GM19239 (cell line): ENCODE measurements around the gene PRR18.

Experiments
- DNase-seq: peaks from one replicate; pipeline ENCODE4 v3.0.0; 2011; ENCODE audit warnings: low spot score; ENCODE audit not compliant: insufficient read length
- FAIRE-seq: peaks from 2 replicates; lab custom pipeline; 2011; peaks lifted over from hg19 to GRCh38; lab: Jason Lieb, UNC

PRR18 gene

DNA sequence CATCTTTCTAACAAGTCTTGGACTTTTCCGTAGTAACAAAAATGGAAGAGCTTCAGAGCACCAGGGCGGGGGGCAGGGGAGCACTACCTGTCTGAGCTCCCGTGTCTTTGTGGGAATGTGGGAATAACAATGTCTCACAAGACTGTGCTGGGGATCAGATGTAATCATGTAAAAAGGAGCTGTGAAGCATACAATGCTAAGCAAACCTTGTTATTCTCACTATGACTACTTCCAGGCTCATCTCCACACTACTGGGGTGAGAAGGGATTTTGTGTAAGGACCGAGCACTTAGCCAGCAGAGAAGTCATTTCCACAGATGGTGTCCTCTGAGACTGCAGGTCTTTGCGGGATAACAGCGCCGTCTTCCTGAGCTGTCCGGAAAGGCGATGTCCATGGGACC is 27.1 kb downstream of the PRR18 start:
- FAIRE-seq = no peak
- no peak for DNase-seq

DNA sequence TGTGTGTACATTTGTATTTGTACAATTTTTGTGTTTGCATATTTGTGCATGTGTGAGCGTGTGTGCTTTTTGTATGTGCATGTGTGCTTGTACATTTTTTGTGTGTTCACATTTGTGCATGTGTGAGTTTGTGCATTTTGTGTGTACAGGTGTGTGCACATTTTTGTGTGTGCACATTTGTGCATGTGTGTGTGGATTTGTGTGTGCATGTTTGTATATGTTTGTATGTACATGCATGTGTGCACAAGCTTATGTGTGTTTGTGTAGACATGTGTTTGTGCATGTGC is 28.9 kb downstream of the PRR18 start:
- FAIRE-seq (peak; percentile 23), DNase-seq (no peak)

DNA sequence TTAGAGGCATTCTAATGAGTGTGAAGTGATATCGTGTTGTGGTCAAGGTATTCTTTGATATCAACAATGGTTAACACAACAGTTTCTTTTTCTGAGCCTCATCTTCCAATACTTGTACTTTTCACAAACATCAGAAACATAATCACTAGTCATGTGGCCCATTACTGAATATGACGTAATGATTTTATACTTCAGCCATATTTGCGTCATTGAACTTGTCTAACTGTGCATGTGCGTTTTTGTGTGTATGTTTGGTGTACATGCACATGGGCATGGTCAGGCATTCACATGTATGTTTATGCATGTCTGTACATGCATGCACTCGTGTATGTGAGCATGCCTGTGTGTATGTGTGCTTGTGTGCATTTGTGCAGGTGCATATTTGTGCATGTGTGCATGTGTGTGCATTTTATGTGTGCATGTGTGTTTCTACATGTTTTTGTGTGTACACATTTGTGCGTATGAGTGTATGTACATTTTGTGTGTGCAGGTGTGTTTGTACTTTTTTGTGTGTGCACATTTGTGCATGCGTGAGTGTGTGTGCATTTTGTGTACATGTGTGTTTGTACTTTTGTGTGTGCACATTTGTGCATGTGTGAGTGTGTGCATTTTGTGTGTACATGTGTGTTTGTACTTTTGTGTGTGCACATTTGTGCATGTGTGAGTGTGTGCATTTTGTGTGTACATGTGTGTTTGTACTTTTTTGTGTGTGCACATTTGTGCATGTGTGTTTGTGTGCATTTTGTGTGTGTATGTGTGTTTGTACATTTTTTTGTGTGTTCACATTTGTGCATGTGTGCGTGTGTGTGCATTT is 29.4 kb downstream of the PRR18 start:
- FAIRE-seq = peak; percentile 68
- no peak for DNase-seq

DNA sequence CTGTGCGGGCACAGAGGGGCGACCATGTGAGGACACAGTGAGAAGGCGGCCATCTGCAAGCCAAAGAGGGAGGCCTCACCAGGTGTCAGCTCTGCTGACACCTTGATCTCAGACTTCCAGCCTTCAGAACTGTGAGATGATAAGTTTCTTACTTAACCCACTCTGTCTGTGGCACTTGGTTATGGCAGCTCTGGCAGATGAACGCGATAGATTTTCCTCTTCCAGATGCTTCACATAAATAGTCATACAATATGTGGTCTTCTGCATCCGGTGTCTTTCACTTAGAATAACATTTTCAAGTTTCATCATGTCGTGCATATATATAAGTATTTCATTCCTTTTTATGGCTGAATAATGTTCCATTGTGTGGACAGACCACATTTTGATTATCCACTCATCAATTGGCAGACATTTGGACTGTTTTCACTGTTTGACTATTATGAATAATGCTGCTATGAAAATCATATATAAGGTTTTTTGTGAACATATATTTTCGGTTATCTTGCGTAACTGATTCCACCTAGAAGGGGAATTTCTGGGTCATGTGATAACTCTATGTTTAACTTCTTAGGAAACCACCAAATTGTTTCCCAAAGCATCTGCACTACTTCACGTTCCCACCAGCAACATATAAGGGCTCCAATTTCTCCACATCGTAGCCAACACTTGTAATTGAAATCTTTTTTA is 30.2 kb downstream of the PRR18 start:
- DNase-seq (no peak), FAIRE-seq (no peak)

DNA sequence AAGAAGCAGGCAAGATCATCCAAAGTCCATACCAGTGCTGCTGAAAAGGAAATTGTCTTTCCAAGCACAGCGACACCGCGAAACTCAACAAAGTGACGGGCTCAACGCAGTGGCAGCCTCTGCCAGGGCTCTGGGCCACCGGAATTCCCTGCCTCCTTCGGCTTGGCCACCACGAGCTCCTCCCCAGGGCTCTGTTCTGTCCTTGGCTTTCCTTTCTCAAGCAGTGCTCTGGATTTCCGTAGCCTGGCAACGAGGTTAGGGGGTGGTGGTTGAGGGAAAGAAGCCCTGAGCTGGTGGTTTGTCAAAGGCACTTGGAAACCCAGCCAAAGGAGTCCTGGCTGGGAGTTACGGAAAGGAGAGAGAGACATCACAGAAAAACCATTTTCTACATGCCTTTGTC is 31.2 kb downstream of the PRR18 start:
- no peak for DNase-seq
- no peak for FAIRE-seq

DNA sequence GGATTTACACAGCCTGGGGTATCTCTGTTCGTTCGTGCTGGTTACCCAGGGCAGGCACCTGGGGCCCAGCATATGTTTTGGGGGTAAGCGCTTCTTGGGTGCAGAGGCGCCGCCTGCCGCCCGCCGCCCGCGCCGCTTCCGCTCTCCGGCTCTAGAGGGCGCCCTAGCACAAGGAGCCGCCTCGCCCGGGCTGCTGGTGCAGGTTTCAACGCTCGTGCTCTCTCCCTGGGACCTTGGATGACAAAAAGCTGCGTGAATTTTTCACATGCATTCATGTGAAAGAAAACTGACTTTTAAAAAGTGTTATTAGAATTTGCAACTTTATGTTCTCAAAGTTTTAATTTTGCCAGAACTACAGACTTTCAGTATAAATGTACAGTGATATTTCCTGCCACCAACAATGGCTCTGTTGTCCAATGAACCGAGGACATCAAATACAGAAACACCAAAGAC is 32.5 kb downstream of the PRR18 start:
- FAIRE-seq = peak; percentile 87

DNA sequence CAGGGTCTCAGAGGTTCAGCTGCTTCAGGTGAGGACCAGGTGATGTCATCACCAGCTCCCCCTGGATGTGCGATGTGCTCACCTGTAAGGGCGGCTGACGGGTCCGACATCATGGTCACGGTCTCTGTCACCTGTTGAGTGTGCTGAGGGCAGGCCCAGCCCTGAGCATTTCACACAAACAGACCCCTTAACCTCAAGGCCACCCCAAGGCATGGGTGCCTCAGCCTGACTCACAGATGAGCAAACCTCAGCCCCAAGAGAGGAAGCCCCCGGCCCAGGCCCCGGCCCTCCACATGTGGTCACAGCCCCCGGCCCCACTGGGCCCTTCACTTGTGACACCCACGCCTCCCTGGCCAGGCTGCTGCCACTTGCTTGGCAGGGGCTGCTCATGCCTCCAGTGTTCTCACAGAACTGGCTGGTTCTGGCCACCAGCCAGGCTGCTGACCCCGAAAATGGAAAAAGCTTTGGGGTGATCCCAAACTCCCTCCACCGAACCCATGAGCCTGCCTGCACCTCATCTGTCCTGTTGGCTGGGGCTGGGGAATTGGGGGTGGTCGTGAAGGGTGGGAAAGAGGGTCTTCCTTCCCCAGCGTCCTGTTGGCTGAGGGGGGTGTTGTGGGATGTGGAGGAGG is 33.3 kb downstream of the PRR18 start:
- FAIRE-seq (no peak), DNase-seq (no peak)

More for the DNA sequence above, 32.5 kb downstream of the PRR18 start:
- DNase-seq = peak; percentile 70

DNA sequence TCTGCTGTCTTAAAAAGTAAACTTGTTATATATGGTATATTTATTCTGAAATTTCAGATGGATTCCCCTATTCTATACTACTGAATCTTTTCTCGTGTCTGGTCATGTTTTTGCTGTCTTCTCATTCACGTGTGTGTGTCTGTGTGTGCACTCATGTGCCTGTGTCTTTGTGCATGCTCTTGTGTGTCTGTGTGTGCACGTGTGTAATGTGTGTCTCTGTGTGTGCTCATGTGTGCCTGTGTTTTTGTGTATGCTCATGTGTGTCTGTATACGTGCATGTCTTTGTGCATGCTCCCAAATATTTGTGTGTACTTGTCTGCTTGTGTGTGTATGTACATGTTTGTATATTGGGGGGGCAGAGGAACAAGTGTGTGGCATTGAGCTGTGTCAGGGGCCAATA is 34.0 kb downstream of the PRR18 start:
- DNase-seq = no peak
- FAIRE-seq = no peak

DNA sequence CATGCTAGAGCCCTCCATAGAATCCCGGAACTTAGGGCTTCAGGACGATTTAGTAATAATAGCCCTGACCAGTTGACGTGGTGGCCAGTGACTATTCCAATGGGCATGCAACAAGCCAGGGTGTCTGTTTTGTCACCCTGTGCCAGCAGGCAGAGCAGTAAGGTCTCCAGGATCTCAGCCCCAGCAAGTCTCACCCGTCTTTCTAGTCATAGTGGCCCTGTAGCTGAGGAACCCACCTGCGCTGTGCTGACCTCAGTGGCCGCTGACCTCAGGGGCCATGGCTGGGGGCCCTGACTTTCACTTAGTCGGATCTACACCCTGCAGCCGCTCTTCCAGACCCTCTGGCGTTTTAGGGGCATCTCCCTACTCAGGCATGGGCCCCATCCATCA is 36.8 kb downstream of the PRR18 start:
- no peak for DNase-seq
- no peak for FAIRE-seq

DNA sequence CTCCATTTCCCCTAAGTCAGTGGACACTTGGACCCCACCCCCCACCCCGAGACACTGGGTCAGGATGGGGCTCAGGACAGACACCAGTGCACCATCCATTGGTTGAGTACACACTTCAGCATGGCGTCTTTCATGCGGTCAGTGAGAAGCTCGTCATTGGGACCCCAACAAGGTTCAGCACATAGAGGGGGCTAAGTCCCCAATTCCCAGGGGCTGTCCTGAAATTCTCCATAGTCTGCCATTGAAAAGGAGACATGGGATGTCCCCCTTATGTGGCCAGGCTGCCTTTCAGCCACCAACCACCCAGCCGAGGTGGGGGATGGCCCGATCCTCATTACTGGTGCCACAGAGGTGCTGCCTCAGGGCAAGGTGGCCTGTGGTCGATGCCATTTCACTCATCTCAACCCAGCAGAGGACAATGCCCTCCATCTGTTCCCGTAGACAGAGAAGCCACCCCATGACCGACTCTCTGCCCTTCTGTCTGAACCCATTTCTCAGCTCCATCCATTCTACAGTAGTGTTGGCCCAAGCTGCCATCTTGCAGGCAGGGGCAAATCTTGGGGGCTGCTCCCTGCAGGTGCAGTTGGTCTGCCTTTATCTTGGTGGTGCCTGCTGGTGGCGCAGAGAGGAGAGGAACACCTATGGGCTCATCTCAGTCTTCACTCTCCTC is 37.4 kb downstream of the PRR18 start:
- no peak for FAIRE-seq

DNA sequence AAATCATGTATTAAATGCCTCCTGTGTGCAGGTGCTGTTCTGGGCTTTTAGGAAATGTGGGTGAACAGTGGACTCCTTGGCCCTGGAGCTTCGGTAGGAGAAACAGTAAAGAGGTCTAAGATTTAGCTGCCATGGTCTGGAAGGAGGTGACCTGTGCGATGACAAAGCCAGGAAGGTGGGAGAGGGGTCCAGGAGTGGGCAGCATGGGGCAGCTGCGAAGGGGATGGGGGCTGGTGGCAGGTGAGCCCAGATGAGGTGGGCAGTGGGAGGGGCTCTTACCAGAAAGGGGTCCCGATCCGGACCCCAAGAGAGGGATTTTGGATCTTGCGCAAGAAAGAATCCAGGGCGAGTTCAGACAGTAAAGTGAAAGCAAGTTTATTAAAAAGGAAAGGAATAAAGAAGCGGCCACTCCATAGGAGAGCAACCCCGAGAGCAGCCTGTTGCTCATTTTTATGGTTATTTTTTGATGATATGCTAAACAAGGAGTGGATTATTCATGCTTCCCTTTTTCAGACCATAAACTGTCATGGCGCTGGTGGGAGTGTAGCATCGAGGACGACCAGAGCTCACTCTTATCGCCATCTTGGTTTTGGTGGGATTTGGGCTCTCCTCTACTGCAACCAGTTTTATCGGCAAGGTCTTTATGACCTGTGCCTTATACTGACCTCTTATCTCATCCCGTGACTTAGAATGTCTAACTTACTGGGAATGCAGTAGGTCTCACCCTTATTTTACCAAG is 38.7 kb downstream of the PRR18 start:
- FAIRE-seq (no peak), DNase-seq (no peak)

More for the DNA sequence above, 37.4 kb downstream of the PRR18 start:
- no peak for DNase-seq

DNA sequence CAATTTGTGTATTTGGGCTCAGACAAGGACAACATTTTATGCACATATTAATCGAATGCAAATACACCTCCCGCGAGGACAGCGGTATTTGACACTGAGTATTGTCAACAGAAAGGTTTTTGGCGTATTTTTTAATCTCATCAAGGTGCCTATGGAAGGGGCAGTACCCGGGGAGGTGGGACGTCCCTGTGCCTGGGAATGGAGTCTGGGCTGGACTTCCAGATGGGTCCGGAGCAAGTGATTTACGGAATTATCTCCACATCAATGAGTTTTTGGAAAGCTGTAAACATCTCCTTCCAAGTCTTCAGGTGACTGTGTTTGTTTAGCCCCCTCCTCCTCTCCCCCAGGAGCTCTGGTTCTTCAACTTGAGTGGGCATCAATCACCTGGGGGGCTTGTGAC is 39.8 kb downstream of the PRR18 start:
- no peak for FAIRE-seq
- no peak for DNase-seq

DNA sequence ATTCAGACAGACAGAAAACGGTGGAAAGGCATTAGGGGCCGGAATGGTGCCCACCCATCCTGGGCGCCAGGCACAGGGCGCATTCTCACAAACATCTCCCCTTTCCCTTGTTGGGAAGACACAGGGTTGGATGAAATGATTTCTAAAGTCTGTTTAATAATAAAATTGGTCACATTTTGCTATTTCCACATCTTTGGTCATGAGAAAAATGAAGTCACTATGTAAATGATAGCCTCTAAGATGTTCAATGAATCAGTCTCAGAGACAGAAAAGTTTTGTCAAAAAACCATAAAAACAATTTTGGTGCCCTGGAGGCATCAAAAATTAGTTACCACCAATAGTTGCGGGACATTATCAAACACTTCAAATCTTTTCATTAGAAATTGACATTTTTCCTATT is 40.7 kb downstream of the PRR18 start:
- FAIRE-seq = no peak

DNA sequence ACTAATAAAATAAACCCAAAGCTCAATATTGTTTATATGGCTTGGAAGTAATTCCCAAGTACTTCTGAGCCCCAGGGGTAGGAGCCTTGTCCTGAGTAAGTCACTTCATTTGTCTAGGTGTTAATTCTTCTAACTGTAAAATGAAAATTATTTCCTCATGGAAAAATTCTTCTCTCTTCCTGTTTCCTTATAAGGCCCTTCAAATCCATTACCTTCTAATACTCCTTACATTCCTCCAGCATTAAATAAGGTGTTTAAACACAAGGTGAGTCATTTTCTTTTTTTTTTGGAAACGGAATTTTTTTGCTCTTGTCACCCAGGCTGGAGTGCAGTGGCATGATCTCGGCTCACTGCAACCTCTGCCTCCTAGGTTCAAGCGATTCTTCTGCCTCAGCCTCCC is 41.9 kb downstream of the PRR18 start:
- no peak for FAIRE-seq
- DNase-seq = no peak

More for the DNA sequence above, 40.7 kb downstream of the PRR18 start:
- DNase-seq = no peak

DNA sequence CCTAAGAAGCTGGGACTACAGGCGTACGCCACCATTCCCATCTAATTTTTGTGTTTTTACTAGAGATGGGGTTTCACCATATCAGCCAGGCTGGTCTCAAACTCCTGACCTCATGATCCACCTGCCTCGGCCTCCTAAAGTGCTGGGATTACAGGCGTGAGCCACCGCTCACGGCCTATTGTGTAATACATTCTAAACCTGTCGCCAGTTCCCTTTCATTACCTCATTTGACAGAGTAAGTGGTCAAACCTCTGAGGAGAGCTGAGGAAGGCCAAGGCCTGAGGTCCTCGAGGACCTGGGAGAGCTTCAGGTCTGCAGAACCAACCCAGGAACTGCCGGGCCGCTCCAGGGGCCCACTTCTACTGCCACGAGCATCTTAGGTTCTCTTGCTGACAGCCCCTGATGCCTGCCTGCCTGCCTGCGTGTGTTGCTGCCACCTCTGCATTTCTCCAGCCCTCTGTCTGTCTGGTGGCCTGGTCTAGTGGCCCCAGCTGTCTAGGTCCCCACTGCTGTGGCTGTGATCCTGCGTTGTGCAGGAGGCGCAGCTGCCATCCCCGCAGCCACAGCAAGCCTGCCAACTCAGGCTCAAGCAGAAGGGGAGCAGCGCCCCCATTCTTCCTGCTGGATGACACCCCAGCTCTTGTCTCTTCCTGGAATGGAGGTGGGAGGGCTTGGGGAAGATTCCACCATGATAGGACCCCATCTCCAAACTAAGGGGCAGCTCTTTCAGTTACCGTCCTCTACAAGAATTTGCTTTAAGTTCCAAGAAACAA is 45.3 kb downstream of the PRR18 start:
- no peak for DNase-seq
- no peak for FAIRE-seq

DNA sequence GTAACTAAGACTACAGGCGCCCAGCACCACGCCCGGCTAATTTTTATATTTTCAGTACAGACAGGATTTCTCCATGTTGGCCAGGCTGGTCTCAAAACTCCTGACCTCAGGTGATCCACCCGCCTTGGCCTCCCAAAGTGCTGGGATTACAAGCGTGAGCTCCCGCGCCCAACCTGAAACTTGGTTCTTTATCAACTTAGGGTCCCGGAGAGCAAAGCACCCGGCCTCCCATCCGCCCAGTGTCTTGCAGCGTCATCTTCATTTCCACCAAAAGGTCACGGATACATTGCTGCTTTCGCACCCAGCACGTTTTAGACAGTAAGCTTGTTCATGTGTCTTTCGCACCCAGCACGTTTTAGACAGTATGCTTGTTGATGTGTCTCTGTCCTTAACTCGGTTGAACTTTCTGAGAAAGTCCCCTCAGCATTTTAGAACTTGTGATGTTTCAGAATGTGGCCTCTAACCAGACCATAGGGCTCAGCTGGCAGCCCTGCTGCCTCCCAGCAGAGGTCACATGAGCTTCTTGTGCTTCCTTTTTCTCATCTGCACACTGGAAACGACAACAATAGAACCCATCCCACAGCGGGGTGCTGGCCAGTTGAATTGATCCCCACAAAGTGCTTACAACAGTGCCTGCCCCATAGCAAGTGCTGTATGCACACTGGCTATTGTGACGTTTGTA is 48.8 kb downstream of the PRR18 start:
- FAIRE-seq = peak; percentile 14
- DNase-seq = no peak

DNA sequence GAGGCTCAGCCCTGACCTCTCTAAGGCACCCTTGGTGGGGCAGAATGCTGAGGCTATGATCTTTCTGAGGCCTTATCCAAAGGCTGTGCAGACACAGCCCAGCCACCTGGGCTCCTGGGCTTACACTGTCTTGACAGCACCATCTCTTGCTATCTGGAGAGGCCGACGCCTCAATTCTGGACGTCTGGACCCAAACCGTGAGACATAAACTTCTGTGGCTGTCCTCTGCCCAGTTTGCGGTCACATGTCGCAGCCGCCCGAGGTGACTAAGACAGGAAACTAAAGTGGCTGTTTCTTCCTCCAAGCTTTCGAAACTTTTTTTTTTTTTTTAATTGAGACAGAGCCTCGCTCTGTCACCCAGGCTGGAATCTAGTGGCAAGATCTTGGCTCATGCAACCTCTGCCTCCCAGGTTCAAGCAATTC is 49.3 kb downstream of the PRR18 start:
- DNase-seq (no peak), FAIRE-seq (peak; percentile 87)

DNA sequence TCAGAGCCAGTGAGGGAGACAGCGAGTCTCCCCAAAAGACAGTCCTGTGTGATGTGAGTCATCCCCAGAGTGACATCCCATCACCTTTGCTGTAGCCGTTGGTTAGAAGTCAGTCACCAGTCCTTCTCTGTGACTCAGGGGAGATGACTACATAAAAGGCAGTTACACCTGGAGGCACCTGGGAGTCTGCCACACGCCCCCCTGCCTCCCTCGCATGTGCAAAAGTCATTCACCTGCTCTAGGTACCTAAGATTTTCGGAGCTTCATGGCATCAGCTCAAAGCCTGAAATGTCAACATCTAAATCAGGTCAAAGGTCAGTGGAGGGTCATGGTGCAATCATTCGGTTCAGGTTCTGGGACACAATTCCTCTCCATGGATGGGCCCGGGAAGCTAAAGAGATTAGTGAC is 50.3 kb downstream of the PRR18 start:
- no peak for FAIRE-seq
- no peak for DNase-seq
